ENCODE data around the gene PSMA3. TPM values are rescaled to one million over a fixed set of nuclear protein-coding genes. Genes with fewer than 3 reads are reported as not detected.

The PSMA3 gene
- total RNA-seq, 1 experiment from 2014 or later = 355 TPM

DNA sequence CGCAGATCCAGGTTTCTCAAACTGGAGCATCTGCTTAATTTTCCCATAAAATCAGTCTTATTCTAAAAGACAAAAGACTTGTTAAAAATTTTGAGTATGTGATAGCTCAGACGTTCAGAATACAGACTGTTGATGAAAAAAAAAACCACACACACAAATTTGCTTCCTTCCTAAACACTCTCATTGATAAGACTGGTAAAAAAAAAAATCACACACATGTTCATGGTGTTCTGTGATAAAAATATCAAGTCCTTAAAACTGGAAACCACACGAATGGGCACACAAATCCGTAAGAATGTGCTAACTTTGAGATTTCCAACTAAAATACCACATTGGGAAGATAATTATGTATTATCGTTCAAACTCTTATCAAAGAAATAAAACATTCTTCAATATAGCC is 47.0 kb downstream of the PSMA3 start:
- H3K27ac ChIP-seq (ENCODE audit: low read depth, low read length, poor library complexity, severe bottlenecking) = no peak overlapping the region
- H3K4me1 ChIP-seq (ENCODE audit: insufficient read depth, low read length, poor library complexity, severe bottlenecking) = no peaks in the 10 kb centered on the region
- BruUV-seq (replicated peaks) = no TSS peak
- no peaks in the 10 kb centered on the region for H3K27me3 ChIP-seq (replicated peaks; ENCODE audit: insufficient read depth, low read depth, low read length, poor library complexity)
- ChIA-PET POLR2A (ENCODE audit: low non-redundant PET) (interaction anchor here (0.6 to 0.7 kb wide), 2 partner anchors 18 to 1192 kb away, joined by 3 to 6 read pairs; no protein-coding TSS in a partner anchor), CTCF (no interaction called here)
- no peak for DNase-seq (ENCODE audit: low spot score)
- H3K4me3 ChIP-seq (ENCODE audit: low read depth, low read length, poor library complexity, severe bottlenecking) = no peak overlapping the region
- intact Hi-C loops (cut with micrococcal nuclease; ENCODE audit: unreplicated experiment) = no loop called here
- H3K9me3 ChIP-seq (ENCODE audit: low read depth, low read length, poor library complexity, severe bottlenecking) = no peaks in the 10 kb centered on the region
- peaks cover 93% of the 10 kb centered on the region for H3K36me3 ChIP-seq (ENCODE audit: insufficient read depth, low read length, poor library complexity, severe bottlenecking)
- TF ChIP-seq EZH2 (IDR thresholded peaks at IDR 0.05; ENCODE audit: borderline replicate concordance, low read depth, low read length, poor library complexity, severe bottlenecking) = no peak
- TF ChIP-seq, protein P1, sequence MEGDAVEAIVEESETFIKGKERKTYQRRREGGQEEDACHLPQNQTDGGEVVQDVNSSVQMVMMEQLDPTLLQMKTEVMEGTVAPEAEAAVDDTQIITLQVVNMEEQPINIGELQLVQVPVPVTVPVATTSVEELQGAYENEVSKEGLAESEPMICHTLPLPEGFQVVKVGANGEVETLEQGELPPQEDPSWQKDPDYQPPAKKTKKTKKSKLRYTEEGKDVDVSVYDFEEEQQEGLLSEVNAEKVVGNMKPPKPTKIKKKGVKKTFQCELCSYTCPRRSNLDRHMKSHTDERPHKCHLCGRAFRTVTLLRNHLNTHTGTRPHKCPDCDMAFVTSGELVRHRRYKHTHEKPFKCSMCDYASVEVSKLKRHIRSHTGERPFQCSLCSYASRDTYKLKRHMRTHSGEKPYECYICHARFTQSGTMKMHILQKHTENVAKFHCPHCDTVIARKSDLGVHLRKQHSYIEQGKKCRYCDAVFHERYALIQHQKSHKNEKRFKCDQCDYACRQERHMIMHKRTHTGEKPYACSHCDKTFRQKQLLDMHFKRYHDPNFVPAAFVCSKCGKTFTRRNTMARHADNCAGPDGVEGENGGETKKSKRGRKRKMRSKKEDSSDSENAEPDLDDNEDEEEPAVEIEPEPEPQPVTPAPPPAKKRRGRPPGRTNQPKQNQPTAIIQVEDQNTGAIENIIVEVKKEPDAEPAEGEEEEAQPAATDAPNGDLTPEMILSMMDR (conservative IDR thresholded peaks at IDR 0.05; ENCODE audit: low read depth, low read length) = no peak

DNA sequence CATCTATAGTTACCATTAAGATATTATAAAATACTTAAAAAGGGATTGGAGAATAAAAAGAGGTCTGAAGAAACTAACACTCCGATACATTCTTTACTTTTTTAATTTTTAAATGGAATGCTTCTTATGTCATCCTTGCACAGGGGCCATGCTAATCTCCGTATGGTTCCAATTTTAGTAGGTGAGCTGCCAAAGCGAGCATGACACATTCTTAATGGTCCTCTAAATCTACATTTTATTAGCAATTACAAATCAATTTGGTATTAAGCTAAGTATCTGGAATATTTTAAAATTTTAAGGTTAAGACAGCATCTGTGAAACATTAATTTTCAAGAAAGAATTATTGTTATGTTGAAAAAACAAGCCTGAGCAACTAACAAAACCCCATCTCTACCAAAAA is 47.5 kb downstream of the PSMA3 start:
- CTCF ChIA-PET = no interaction called here
- no TSS peak for BruUV-seq (replicated peaks)
- TF ChIP-seq EZH2 (IDR thresholded peaks at IDR 0.05; ENCODE audit: borderline replicate concordance, low read depth, low read length, poor library complexity, severe bottlenecking) = no peak
- TF ChIP-seq, protein P1 (conservative IDR thresholded peaks at IDR 0.05; ENCODE audit: low read depth, low read length) = no peak
- intact Hi-C loops (cut with micrococcal nuclease; ENCODE audit: unreplicated experiment) = no loop called here
- Histone ChIP-seq H3K9me3 (ENCODE audit: low read depth, low read length, poor library complexity, severe bottlenecking) (no peaks in the 10 kb centered on the region), H3K36me3 (ENCODE audit: insufficient read depth, low read length, poor library complexity, severe bottlenecking) (peaks cover 88% of the 10 kb centered on the region), H3K4me1 (ENCODE audit: insufficient read depth, low read length, poor library complexity, severe bottlenecking) (no peaks in the 10 kb centered on the region), H3K27ac (ENCODE audit: low read depth, low read length, poor library complexity, severe bottlenecking) (no peak overlapping the region), H3K27me3 (replicated peaks; ENCODE audit: insufficient read depth, low read depth, low read length, poor library complexity) (no peaks in the 10 kb centered on the region), H3K4me3 (ENCODE audit: low read depth, low read length, poor library complexity, severe bottlenecking) (no peak overlapping the region)
- POLR2A ChIA-PET (ENCODE audit: low non-redundant PET) = no interaction called here
- no peak for DNase-seq (ENCODE audit: low spot score)

DNA sequence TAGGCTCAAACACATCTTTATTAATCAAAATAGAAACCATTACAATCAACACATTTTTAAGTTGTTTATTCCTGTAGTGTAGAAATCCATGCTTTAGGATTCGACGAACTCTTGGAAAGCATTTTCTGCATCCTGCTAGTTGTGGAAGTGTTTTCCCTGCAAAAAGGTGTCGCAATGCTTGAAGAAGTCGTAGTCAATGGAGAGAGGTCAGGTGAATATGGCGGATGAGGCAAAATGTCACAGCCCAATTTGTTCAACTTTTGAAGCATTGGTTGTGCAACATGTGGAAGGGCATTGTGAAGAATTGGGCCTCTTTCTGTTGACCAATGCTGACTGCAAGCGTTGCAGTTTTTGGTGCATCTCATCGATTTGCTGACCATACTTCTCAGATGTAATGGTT is 49.6 kb downstream of the PSMA3 start:
- TF ChIP-seq EZH2 (IDR thresholded peaks at IDR 0.05; ENCODE audit: borderline replicate concordance, low read depth, low read length, poor library complexity, severe bottlenecking) = no peak
- TF ChIP-seq, protein P1 (conservative IDR thresholded peaks at IDR 0.05; ENCODE audit: low read depth, low read length) = no peak
- H3K27me3 ChIP-seq (replicated peaks; ENCODE audit: insufficient read depth, low read depth, low read length, poor library complexity) = no peaks in the 10 kb centered on the region
- no peak overlapping the region for H3K4me3 ChIP-seq (ENCODE audit: low read depth, low read length, poor library complexity, severe bottlenecking)
- BruUV-seq (replicated peaks) = no TSS peak
- DNase-seq (ENCODE audit: low spot score) = no peak
- H3K9me3 ChIP-seq (ENCODE audit: low read depth, low read length, poor library complexity, severe bottlenecking) = no peaks in the 10 kb centered on the region
- no peak overlapping the region for H3K27ac ChIP-seq (ENCODE audit: low read depth, low read length, poor library complexity, severe bottlenecking)
- peaks cover 68% of the 10 kb centered on the region for H3K36me3 ChIP-seq (ENCODE audit: insufficient read depth, low read length, poor library complexity, severe bottlenecking)
- intact Hi-C loops (cut with micrococcal nuclease; ENCODE audit: unreplicated experiment) = no loop called here
- POLR2A ChIA-PET (ENCODE audit: low non-redundant PET) = no interaction called here
- H3K4me1 ChIP-seq (ENCODE audit: insufficient read depth, low read length, poor library complexity, severe bottlenecking) = no peaks in the 10 kb centered on the region
- CTCF ChIA-PET = no interaction called here
